Ectodermal cell (in vitro differentiated cells): Measurements from ENCODE around the gene ZBTB7C.

Source experiments
- H3K27ac ChIP-seq: 2 replicates; pipeline ENCODE4 v1.7.0; 2013; ENCODE audit warnings: mild to moderate bottlenecking, low read depth, low read length; ENCODE audit not compliant: insufficient read depth, poor library complexity, severe bottlenecking
- H3K27me3 ChIP-seq: 2 replicates; pipeline ENCODE4 v1.7.0; 2013; ENCODE audit warnings: mild to moderate bottlenecking, low read length; ENCODE audit not compliant: insufficient read depth, control insufficient read depth, poor library complexity, severe bottlenecking
- H3K36me3 ChIP-seq: one replicate; pipeline ENCODE4 v1.7.0; 2013; ENCODE audit warnings: low read length; ENCODE audit not compliant: control insufficient read depth, insufficient read depth
- H3K4me1 ChIP-seq: one replicate; pipeline ENCODE4 v1.7.0; 2013; ENCODE audit warnings: low read length; ENCODE audit not compliant: control insufficient read depth, insufficient read depth
- H3K4me3 ChIP-seq: 2 replicates; pipeline ENCODE4 v1.7.0; 2013; ENCODE audit warnings: low read depth, low read length, control low read depth; ENCODE audit not compliant: insufficient read depth
- H3K9me3 ChIP-seq: 2 replicates; pipeline ENCODE4 v1.7.0; 2013; ENCODE audit warnings: mild to moderate bottlenecking, low read length, moderate library complexity; ENCODE audit not compliant: control insufficient read depth
- WGBS, 2 experiments: methylation state at CpG; one replicate each; pipeline ENCODE4 v1.1.7; 2013; ENCODE audit warnings: missing lambda C conversion rate in 2 of 2; 5-methylcytosine and 5-hydroxymethylcytosine counted together

ZBTB7C gene

GRCh38 chr18:48037481-48038271, 371.5 kb downstream of the ZBTB7C start:
- Histone ChIP-seq H3K4me3 (no peak overlapping the region), H3K27me3 (no peaks in the 10 kb centered on the region), H3K4me1 (no peaks in the 10 kb centered on the region), H3K36me3 (no peaks in the 10 kb centered on the region), H3K9me3 (no peaks in the 10 kb centered on the region), H3K27ac (no peak overlapping the region)
- WGBS, 2 experiments = 78 to 82% methylated on average over 16 of the region's 16 CpGs

DNA sequence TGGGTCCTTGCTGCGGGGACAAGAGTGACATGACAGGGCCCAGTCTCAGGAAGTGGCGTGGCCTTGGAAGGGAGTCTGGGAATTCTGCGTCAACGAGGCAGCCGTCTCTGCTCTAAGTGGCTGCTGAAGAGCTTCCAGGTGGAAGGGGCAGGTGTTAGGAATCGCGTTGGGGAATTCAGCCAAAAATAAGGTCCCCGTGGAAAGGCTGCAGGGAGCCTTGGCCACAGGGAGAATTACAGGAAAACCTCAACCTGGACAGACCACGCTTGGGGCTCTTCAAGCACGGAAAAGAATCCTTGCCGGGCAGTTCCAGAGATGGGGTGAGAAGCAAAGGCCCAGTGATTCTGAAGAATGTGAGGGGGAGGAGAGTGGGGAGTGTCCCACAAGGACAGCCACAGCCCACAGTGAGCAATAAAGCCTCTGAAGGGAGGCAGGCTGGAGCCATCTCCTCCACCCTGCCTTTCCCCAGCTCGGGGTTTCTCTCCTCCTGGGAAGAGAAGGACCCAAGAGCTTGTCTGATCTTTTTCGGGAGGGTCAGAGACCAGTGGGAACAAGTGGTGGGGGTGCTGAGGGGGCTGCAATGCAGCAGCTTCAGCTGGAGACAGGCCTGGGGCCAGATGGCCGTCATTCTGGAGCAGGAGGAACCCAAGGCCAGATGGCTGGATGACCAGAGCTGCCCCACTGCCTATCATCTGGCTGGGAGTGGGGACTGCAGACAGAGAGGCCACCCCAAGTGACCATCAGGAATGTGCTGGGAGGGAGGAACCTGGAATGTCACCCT, 372.4 kb downstream of the ZBTB7C start:
- H3K27ac ChIP-seq = no peak overlapping the region
- H3K9me3 ChIP-seq = no peaks in the 10 kb centered on the region
- H3K4me3 ChIP-seq = no peak overlapping the region
- no peaks in the 10 kb centered on the region for H3K27me3 ChIP-seq
- no peaks in the 10 kb centered on the region for H3K4me1 ChIP-seq
- no peaks in the 10 kb centered on the region for H3K36me3 ChIP-seq
- WGBS, 2 experiments = 91% methylated on average over 14 of the region's 14 CpGs

DNA sequence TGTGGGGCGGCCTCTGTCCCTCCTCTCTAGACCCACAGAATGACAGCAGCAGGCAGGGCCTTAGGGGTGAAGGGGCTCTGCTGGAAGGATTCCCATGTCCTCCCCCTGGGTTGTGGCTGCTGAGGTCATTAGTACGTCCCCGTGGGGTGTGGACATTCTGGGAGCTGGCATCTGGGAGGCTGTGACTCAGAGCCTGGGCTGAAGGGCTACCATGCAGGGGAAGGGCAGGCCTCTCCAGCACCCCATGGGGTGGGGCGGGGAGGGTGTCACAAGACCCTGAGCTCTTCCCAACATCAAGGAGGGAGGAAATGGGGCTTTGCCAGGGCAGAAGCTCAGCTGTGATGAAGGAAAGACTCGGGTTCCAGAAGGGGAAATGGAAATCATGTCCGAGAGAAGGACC, 373.0 kb downstream of the ZBTB7C start:
- Histone ChIP-seq H3K4me3 (no peak overlapping the region), H3K4me1 (no peaks in the 10 kb centered on the region), H3K9me3 (no peaks in the 10 kb centered on the region), H3K27me3 (no peaks in the 10 kb centered on the region), H3K36me3 (no peaks in the 10 kb centered on the region), H3K27ac (no peak overlapping the region)
- WGBS, 2 experiments = 88 to 91% methylated on average over 6 of the region's 6 CpGs

- WGBS, 2 experiments = 92 to 95% methylated on average over 3 of the region's 3 CpGs
- H3K27me3 ChIP-seq = no peaks in the 10 kb centered on the region
- no peak overlapping the region for H3K4me3 ChIP-seq
- no peaks in the 10 kb centered on the region for H3K36me3 ChIP-seq
- H3K27ac ChIP-seq = no peak overlapping the region
- no peaks in the 10 kb centered on the region for H3K4me1 ChIP-seq
- H3K9me3 ChIP-seq = no peaks in the 10 kb centered on the region
Observed at GRCh38 chr18:48035556-48035860, 373.7 kb downstream of the ZBTB7C start.

DNA sequence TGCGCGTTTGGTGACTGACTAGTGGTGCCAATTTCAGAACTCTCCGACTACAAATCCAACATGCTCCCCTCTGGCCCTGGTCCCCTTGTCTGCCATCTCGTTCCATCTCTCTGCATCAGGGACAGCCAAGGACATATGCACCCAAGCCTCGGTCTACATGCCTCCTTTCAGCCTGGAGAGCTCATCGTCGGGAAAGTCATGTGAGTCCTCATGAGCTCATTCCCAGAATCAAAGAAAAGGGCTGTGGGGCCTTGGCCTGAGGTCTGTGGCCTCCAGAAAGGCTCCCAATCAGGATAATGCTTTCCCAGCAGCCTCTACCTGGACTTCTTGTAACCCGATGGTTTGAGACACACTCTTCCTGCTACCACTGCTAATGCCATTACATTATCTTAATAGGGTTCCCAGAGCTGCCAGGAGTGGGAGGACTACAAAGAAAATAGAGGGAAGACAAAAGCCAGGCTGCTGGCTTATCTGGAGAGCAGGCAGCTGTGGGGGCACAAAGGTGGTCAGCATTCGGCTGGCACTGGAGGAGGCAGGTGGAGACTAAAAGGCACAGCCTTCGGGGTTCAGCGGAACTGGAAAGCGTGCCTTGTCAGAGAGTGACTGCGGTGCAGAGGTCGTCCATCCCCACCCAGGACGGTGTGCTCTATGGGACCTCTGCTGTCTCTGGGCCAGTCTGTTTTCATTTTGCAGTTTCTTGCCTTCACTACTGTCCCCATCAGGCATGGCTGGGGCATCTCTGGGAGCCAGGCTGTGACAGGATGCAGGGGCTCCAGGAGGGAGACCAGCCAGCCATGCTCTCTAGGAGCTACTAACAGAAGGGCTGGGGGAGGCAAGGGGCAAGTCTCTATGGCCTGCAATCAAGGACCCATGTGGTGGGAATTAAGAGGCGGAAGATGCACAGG, 374.3 kb downstream of the ZBTB7C start:
- Histone ChIP-seq H3K27me3 (no peaks in the 10 kb centered on the region), H3K4me1 (no peaks in the 10 kb centered on the region), H3K4me3 (no peak overlapping the region), H3K36me3 (no peaks in the 10 kb centered on the region), H3K27ac (no peak overlapping the region), H3K9me3 (no peaks in the 10 kb centered on the region)
- WGBS, 2 experiments = 91 to 92% methylated on average over 16 of the region's 16 CpGs

- Histone ChIP-seq H3K27me3 (no peaks in the 10 kb centered on the region), H3K36me3 (no peaks in the 10 kb centered on the region), H3K9me3 (no peaks in the 10 kb centered on the region), H3K4me3 (no peak overlapping the region), H3K4me1 (no peaks in the 10 kb centered on the region), H3K27ac (no peak overlapping the region)
- 92% methylated on average over 9 of the region's 9 CpGs for WGBS, 2 experiments
Observed at GRCh38 chr18:48033790-48034650, 375.2 kb downstream of the ZBTB7C start.

- Histone ChIP-seq H3K36me3 (no peaks in the 10 kb centered on the region), H3K9me3 (no peaks in the 10 kb centered on the region), H3K4me3 (no peak overlapping the region), H3K27me3 (no peaks in the 10 kb centered on the region), H3K4me1 (no peaks in the 10 kb centered on the region), H3K27ac (no peak overlapping the region)
- 92% methylated on average over 3 of the region's 3 CpGs for WGBS, 2 experiments
Observed at GRCh38 chr18:48032876-48033789, 376.1 kb downstream of the ZBTB7C start.

DNA sequence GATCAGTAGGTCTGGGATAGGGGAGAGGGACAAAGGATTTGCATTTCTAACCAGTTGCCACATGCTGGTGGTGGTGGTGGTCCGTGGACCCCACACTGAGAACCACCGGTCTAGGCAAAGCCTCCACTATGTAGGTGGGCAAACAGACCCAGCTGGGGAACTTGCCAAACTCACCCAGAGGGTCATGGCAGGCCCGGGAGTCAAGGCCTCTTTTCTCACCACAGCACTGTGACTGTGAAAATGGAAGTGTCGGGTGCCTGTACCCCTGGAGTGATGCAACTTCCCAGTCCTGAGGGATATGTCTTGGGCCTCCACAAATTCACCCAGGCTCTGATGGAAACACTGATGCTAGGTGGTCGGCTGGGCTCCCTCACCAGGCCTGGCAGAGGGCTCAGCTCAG, 377.5 kb downstream of the ZBTB7C start:
- no peaks in the 10 kb centered on the region for H3K4me1 ChIP-seq
- 76 to 78% methylated on average over 5 of the region's 5 CpGs for WGBS, 2 experiments
- H3K27me3 ChIP-seq = no peaks in the 10 kb centered on the region
- no peaks in the 10 kb centered on the region for H3K36me3 ChIP-seq
- no peak overlapping the region for H3K4me3 ChIP-seq
- H3K27ac ChIP-seq = no peak overlapping the region
- no peaks in the 10 kb centered on the region for H3K9me3 ChIP-seq
